IPS DF 19.7 (cell line): ENCODE data around the gene SH3BGR.

ENCODE experiments used
- DNase-seq: peaks from one replicate; pipeline ENCODE4 v3.0.0-alpha.2; 2013; ENCODE audit warnings: low read depth, low spot score

Gene SH3BGR

DNA sequence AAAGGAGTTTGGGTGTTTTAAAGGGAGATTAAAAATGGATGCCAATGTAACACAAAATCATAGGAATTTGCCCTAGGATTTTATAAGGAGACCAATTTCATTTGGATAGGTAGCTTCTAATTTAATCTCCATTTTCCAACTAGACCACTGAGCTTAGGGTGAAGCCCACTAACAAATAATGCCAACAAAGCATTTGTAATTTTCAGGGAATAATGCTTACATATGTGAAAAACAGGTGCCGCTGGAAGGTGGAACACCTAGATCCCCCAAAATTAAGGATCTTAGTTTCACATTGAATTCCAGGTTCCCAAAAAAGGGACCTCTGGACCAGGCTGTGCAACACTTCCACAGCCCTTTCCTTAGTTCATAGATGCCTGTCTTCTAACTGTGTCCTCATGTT is 94.8 kb downstream of the SH3BGR start:
- no peak for DNase-seq

DNA sequence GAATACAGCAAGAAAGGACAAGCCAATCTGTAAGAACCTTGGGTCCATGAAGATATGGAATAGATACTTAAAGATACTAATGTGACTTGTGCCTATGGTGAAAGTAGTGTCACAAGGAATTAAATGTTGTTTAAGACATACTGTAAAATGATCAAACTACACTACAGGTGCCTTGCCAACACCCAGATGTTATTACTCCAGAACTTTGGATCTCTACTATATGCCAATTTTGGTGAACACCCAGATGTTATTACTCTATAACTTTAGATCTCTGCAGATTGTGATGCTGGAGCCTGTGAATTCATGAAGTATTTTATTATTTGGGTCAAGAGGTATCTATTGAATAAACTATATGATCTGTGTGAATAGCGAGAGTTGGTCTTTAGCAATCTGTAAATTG is 101.1 kb downstream of the SH3BGR start:
- DNase-seq = no peak

DNA sequence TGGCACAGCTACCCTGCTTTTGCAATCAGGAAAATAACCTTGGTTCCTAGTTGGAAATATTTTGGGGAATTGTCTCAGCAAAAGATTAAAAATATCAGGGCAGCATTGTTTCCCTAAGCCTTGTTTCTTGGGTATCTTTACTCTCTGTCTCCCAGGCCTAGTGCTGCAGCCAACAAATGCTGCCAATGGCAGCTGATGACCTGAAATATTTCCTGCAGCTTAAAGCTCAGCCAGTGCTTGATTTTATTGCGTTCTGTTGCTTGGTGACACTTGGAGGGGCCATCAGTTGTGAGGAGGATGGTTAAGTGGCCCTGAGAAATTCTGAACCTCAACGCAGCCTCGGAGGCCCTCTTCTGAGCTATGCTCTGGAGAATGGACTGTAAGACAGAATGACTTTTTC is 101.6 kb downstream of the SH3BGR start:
- no peak for DNase-seq

DNA sequence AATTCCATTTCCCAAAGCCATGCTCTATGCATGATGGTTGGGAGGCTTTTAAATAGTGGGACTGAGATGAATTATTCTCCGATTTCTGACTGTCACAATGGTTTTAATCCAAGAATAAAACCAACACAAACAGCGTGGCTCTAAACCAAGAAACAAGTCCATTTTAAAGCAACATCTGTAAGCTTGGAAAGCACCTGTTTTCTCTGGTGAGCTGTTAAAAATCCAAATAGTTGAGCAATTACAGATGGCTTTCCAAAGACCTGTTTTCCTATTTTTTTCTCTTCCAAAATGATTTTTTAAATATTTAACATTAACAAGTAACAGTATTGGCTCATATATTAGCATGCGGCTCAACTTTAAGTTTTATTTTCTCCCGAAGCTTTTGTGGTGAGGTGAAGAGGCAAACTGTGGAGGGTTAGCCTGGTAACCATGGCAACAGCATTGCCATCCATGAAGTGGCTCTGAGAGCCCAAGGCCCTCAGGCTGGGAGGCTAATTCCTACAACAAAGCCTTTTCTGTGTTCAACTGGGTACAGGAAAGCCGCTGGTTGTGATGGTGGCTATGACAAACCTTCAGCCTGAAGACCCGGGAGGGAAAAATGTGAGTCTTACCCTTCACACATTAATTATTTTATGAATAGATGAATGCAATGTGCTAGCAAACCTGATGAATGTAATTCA is 104.3 kb downstream of the SH3BGR start:
- DNase-seq = no peak

DNA sequence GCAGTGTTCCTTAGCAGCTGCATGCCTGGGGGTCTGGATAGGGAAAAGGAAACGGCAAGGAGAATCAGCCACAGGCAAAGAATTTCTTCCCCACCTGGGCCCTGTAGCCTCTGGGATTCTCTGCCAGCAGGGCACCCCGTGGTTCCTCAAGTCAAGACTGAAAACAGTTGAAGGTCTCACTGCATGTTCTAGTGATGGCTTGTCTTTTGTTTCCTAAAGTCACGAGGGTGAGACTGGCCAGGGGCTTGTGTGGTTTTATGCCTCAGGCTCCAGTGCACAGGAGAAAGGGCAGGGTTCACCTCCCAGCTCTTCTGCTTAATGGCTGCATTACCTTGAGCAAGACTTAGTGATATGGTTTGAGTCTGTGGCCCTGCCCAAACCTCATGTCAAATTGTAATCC is 107.7 kb downstream of the SH3BGR start:
- DNase-seq = no peak

DNA sequence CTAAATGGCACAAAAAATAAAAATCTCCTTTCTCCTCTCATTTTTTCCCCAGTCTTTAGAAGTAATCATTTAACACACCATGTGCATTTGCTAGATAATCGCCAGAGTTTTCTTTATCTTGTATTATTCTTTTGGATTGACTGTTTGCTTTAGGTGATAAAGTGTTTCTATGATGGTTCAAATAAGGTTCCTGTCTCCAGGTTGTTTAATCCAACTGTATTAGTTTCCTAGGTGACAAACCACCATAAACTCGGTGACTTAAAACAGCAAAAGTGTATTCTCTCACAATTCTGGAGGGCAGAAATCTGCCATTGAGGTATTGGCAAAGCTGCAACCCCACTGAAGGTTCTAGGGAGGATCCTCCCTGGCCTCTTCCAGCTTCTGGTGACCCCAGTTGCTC is 109.4 kb downstream of the SH3BGR start:
- no peak for DNase-seq

DNA sequence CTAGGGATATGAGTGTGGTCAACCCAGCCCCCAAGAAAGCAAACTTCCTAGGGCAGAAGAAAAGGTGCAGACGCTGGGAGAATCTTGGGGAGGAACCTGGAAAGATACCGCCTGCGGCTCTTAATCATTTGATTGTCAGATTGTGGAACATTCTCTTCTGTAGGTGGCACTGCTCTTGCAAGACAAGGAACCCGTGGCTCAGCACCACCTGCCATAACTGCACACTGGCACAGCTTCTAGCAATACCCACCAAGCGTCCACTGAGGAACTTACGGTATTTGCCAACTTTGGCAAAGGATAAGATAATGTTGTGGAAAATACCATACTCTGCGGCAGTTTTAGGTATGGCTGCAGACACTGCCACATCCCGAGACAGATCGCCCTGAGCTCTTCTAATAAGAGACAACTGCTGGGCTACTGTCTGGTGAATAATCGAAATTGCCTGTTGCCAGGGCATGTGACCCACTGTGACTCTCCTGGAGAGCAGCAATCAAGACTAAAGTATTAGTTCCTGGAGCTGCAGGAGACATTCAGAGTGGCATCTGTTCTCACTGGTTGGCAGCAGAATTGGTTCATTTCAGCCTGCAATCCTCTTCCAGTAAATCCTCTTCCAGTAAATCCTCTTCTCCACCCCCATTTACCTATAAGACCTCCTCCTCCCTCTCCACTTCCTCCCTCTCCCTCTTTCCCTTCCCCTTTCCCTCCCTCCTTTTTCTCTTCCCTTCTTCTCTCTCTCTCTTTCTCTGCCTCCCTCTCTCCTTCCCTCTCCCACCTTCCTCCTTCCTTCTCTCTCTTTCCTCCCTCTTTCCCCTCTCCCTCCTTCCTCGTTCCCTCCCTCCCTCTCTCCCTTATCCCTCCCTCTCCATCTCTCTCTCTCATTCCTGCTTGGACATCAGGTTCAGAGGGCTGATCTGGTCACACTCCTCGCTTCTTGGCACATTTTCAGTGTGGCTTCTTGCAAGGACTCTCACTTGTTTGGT is 111.3 kb downstream of the SH3BGR start:
- DNase-seq = no peak

DNA sequence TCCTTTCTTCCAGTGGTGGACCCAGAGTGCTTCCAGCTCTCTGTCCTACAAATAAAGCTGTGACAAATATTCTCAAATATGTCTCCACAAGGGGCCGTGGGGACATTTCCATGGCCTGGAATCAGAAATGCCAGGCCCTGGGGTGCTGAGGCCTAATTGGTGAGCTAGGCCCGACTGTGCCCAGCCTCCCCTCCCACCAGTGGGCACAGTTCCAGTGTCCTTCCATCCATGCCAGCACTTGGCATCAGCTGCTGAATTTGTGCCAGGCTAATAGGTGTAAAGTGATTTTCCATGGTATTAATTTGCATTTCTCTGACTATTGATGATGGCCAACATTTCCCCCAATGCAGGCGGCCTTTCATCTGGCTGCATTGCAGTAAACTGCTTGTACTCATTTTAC is 112.4 kb downstream of the SH3BGR start:
- DNase-seq = no peak
